Epithelial cell of esophagus (primary cell): Measurements from ENCODE around the gene GAL.

Experiments used
- DNase-seq: peaks from one replicate; pipeline ENCODE4 v3.0.0; 2010; ENCODE audit warnings: low read depth
- H3K4me3 ChIP-seq: 2 replicates; pipeline ENCODE4 v1.5.1; 2011; ENCODE audit warnings: mild to moderate bottlenecking, low read length, control low read depth
- TF ChIP-seq, protein P1 (sequence below): IDR thresholded peaks from 2 replicates; pipeline ENCODE4 v1.5.1; 2011; ENCODE audit warnings: low read depth, mild to moderate bottlenecking, low read length, control low read depth, inconsistent platforms; ENCODE audit not compliant: insufficient read depth; ENCODE audit errors: missing control alignments

GAL gene

DNA sequence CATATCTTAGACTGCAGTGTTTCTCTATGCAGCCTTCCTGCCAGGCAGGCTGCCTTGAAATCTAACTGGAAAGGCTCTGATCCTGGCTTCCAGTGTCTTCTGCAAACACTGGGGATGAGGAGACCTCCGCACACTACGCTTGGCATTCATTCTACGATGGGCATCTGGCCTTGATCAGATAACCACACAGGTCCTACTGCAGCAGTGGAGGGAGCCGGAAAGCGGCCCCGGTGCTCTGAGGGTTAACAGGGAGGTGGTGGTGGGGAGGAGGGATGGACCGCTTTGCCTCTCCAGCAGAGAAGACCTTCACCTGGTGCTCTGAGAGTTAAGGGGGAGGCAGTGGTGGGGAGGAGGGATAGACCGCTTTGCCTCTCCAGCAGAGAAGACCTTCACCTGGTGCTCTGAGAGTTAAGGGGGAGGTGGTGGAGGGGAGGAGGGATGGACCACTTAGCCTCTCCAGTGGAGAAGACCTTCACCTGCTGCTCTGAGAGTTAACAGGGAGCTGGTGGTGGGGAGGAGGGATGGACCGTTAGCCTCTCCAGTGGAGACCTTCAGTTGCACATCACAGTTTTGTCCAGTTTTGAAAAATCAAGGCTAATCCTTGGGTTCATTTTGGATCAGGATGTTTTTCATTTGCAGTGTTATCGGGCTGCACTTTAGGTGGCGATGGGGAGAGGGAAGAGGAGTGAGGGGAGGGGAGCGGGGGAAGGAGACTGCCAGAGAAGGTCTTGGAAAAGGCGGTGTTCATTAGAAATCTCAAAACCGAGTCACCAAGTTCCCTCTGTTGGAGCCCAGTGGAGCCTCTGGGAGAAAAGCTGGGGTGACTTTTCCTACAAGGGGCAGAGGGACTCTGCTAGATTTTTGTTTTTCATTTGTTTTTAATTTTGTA is 5.6 kb downstream of the GAL start:
- TF ChIP-seq, protein P1, sequence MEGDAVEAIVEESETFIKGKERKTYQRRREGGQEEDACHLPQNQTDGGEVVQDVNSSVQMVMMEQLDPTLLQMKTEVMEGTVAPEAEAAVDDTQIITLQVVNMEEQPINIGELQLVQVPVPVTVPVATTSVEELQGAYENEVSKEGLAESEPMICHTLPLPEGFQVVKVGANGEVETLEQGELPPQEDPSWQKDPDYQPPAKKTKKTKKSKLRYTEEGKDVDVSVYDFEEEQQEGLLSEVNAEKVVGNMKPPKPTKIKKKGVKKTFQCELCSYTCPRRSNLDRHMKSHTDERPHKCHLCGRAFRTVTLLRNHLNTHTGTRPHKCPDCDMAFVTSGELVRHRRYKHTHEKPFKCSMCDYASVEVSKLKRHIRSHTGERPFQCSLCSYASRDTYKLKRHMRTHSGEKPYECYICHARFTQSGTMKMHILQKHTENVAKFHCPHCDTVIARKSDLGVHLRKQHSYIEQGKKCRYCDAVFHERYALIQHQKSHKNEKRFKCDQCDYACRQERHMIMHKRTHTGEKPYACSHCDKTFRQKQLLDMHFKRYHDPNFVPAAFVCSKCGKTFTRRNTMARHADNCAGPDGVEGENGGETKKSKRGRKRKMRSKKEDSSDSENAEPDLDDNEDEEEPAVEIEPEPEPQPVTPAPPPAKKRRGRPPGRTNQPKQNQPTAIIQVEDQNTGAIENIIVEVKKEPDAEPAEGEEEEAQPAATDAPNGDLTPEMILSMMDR = no peak
- no peak overlapping the region for H3K4me3 ChIP-seq
- DNase-seq = no peak

DNA sequence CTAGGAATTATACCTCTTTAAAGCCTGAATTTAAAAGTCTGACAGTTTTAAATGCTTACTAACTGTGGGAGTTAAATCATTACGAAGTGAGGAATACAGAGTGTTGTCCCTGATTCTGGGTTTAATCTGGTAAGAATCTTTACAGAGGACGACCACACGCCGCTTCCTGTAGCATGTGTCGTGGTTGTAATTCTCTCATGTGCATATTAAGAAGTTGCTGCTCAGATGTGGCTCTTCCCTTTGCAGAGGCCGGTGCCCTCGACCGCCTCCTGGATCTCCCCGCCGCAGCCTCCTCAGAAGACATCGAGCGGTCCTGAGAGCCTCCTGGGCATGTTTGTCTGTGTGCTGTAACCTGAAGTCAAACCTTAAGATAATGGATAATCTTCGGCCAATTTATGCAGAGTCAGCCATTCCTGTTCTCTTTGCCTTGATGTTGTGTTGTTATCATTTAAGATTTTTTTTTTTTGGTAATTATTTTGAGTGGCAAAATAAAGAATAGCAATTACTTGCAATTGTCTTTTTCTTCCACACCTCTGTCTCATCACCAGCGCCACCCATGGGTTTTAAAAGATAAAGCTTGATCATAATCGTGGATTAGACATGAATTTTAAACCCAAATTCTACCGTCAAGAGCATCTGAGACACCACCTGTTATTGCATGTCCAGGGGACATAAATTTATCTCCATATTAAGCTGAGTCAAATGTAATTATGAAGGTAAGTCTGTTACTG is 6.5 kb downstream of the GAL start:
- H3K4me3 ChIP-seq = no peak overlapping the region
- no peak for DNase-seq
- TF ChIP-seq, protein P1 = peak; percentile 10

DNA sequence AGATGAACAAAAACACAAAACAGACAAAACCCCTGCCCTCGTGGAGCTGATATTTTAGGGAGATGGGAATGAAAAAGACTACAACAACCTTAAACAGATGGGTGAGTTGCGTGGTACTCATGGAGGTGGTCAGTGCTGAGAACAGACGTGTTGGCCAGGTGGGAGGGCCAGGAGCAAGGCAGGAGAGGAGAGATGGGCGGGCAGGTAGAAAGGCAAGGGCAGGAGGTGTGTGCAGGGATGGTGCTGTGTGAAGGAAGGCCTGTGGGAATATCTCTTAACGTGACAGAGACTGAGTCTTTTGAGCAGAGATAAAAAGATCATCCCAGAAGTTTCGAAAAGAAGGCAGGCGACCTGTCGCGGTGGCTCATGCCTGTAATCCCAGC is 7.0 kb downstream of the GAL start:
- no peak overlapping the region for H3K4me3 ChIP-seq
- TF ChIP-seq, protein P1 = no peak
- no peak for DNase-seq

DNA sequence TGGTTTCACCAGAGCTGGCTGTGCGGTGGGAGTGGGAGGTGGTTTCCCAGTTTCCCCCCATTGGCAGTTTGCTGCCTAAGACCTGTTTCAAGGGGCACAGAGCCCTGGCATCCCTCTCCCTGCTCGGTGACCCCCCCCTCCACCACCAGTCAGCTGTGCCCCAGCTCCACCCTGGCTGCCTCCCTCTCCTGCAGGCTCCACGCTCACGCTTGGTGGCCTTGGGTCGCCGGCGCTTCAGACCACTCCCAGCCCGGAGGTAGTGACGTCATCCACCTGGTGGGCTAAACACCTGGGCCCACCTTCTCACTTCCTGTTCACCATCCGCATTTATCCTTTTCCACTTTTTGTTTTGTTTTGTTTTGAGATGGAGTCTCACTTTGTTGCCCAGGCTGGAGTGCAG is 7.8 kb downstream of the GAL start:
- H3K4me3 ChIP-seq = no peak overlapping the region
- TF ChIP-seq, protein P1 = no peak
- no peak for DNase-seq

DNA sequence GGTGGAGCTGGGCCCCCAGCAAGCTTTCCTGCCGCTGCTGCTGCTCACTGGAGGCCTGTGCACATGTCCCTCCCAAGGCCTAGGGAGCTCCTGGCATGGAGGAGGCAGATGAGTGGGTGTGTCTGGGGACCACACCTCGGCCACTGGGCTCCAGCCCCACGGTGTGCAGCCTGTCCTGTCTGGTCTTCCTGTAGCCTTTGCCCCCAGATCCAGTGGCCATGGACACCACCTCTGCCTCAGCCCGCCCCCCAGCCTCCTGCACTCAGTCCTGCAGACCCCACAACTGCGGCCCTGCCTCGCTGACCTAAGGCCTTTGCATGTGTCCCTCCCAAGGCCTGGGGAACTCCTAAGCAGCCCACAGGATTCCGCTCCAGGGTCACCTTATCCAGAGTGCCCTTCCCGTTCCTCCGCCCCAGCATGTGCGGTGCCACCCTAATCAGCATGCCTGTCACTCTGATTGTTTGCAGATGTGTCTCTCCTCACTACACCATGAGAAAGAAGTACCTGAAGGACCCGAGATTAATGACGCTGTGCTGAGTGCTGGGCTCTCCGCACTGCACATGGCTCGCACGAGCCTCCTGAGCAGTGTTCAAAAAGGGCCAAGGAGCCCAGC is 8.6 kb downstream of the GAL start:
- H3K4me3 ChIP-seq = no peak overlapping the region
- no peak for DNase-seq
- TF ChIP-seq, protein P1 = no peak

DNA sequence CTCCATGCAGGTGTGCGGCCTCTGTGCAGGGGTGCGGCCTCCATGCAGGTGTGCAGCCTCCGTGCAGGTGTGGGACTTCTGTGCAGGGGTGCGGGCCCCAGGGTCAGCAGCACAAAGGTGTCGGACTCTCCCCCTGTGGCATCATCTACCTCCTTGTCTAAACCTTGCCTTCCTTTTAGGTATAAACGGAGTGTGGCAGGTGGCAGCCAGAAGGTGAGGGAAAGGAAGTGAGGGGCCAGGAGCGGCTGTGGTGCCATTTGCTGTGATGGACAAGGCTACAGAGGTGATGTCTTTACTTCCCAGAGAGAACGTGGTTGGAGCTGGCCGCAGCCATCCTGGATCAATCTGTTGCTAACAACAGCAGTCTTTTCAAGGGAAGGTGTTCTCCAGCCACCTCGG is 9.1 kb downstream of the GAL start:
- no peak overlapping the region for H3K4me3 ChIP-seq
- DNase-seq = no peak
- TF ChIP-seq, protein P1 = no peak
